MM.1S (cell line): ENCODE data around the gene DNAJC5.

ENCODE experiments used
- CTCF ChIP-seq: fragments of 300-600 bp; sonication (generic); IDR thresholded peaks from 2 replicates; pipeline ENCODE4 v1.5.1; 2016; ENCODE audit warnings: antibody characterized with exemption, low read length, mixed read lengths
- EZH2 ChIP-seq: fragments of 300-600 bp; sonication (generic); optimal IDR thresholded peaks from 2 replicates; pipeline ENCODE3; 2017; ENCODE audit warnings: low read depth, mild to moderate bottlenecking, antibody characterized with exemption, low read length, mixed read lengths
- EZH2phosphoT487 ChIP-seq: fragments of 300-600 bp; sonication (generic); IDR thresholded peaks from 2 replicates; pipeline ENCODE4 v1.6.1; 2018; ENCODE audit warnings: antibody characterized with exemption, low read length

GRCh38 chr20:63957004-63957689, 62.2 kb downstream of the DNAJC5 start:
- TF ChIP-seq CTCF (peak; percentile 7; the same call in 1 of the 2 replicates), EZH2 (no peak), EZH2phosphoT487 (no peak)
